GM23338 (cell line): ENCODE results near the gene CSGALNACT2. TPM values are rescaled to one million over a fixed set of nuclear protein-coding genes. Genes with fewer than 3 reads are reported as not detected.

Experiments used
- ATAC-seq: fragments of 200-7000 bp; cut with Tn5 transposase; 3 replicates; pipeline ENCODE4 v1.9.1; 2020
- DNase-seq: peaks from one replicate; pipeline ENCODE4 v3.0.0-alpha.2; 2015; ENCODE audit warnings: low spot score
- H2AFZ ChIP-seq: fragments of 200-600 bp; sonication (generic); 2 replicates; pipeline ENCODE4 v1.8.0; 2016; ENCODE audit warnings: antibody characterized with exemption, mild to moderate bottlenecking, moderate library complexity
- H3F3A ChIP-seq: fragments of 200-600 bp; sonication (generic); replicated peaks from 2 replicates; pipeline ENCODE4 v1.8.0; 2017; ENCODE audit warnings: antibody characterized with exemption, mixed run types, low read depth
- H3K27ac ChIP-seq: fragments of 200-600 bp; sonication (generic); 2 replicates; pipeline ENCODE4 v1.6.1; 2016; ENCODE audit warnings: low read depth
- H3K27me3 ChIP-seq: fragments of 200-600 bp; sonication (generic); 2 replicates; pipeline ENCODE4 v1.8.0; 2016; ENCODE audit warnings: mild to moderate bottlenecking, mixed run types, moderate library complexity; ENCODE audit not compliant: insufficient read depth
- H3K36me3 ChIP-seq: fragments of 200-600 bp; sonication (generic); 2 replicates; pipeline ENCODE4 v1.8.0; 2016; ENCODE audit warnings: mild to moderate bottlenecking; ENCODE audit not compliant: insufficient read depth
- H3K4me1 ChIP-seq: fragments of 200-600 bp; sonication (generic); 2 replicates; pipeline ENCODE4 v1.8.0; 2016; ENCODE audit warnings: mild to moderate bottlenecking, moderate library complexity; ENCODE audit not compliant: insufficient read depth
- H3K4me2 ChIP-seq: fragments of 200-600 bp; sonication (generic); 2 replicates; pipeline ENCODE4 v1.7.1; 2017; ENCODE audit warnings: mixed run types
- H3K4me3 ChIP-seq: fragments of 200-600 bp; sonication (generic); 2 replicates; pipeline ENCODE4 v1.6.1; 2016; ENCODE audit warnings: mixed run types
- H3K79me2 ChIP-seq: fragments of 200-600 bp; sonication (generic); replicated peaks from 2 replicates; pipeline ENCODE4 v1.8.0; 2017; ENCODE audit warnings: mild to moderate bottlenecking; ENCODE audit not compliant: insufficient read depth
- H3K9me2 ChIP-seq: fragments of 200-600 bp; sonication (generic); 2 replicates; pipeline ENCODE4 v1.8.0; 2017; ENCODE audit not compliant: insufficient read depth
- H4K20me1 ChIP-seq: fragments of 200-600 bp; sonication (generic); replicated peaks from 2 replicates; pipeline ENCODE4 v1.8.0; 2017; ENCODE audit warnings: mild to moderate bottlenecking; ENCODE audit not compliant: insufficient read depth
- H3K27ac Mint-ChIP-seq: 2 replicates; pipeline ENCODE4 v1.8.0; 2020; ENCODE audit warnings: inconsistent platforms, mild to moderate bottlenecking, moderate library complexity, mixed read lengths
- H3K27me3 Mint-ChIP-seq: 3 replicates; pipeline ENCODE4 v1.8.0; 2022; ENCODE audit warnings: low read depth, mild to moderate bottlenecking, moderate library complexity, mixed read lengths, inconsistent platforms; ENCODE audit not compliant: insufficient read depth, poor library complexity
- H3K36me3 Mint-ChIP-seq: 3 replicates; pipeline ENCODE4 v1.8.0; 2021; ENCODE audit warnings: low read depth, mild to moderate bottlenecking, inconsistent platforms, moderate library complexity, mixed read lengths
- H3K4me1 Mint-ChIP-seq: 3 replicates; pipeline ENCODE4 v1.8.0; 2020; ENCODE audit warnings: mild to moderate bottlenecking, inconsistent platforms, mixed read lengths
- H3K4me3 Mint-ChIP-seq: 3 replicates; pipeline ENCODE4 v1.8.0; 2021; ENCODE audit warnings: moderate library complexity, mild to moderate bottlenecking, inconsistent platforms, mixed read lengths
- H3K9me3 Mint-ChIP-seq: 3 replicates; pipeline ENCODE4 v1.8.0; 2020; ENCODE audit warnings: moderate library complexity, mild to moderate bottlenecking, inconsistent platforms, mixed read lengths
- CREB1 ChIP-seq: fragments of 250-450 bp; sonication (Bioruptor Pico); IDR thresholded peaks from 2 replicates; pipeline ENCODE4 v1.5.0; 2020; ENCODE audit warnings: low read depth, mild to moderate bottlenecking, moderate library complexity
- JUNB ChIP-seq: IDR thresholded peaks from one replicate; pipeline ENCODE4 v1.6.1; 2016; ENCODE audit warnings: antibody characterized with exemption; ENCODE audit not compliant: unreplicated experiment
- POLR2AphosphoS5 ChIP-seq: IDR thresholded peaks from 2 replicates; pipeline ENCODE4 v1.6.1; 2016; ENCODE audit warnings: antibody characterized with exemption, low read depth
- ZNF114 ChIP-seq: fragments of 250-450 bp; sonication (Bioruptor Pico); IDR thresholded peaks from 2 replicates; pipeline ENCODE4 v1.5.0; 2020; ENCODE audit warnings: mild to moderate bottlenecking, moderate library complexity
- ZNF331 ChIP-seq: fragments of 250-450 bp; sonication (Bioruptor Pico); IDR thresholded peaks from 2 replicates; pipeline ENCODE4 v1.5.0; 2020; ENCODE audit warnings: low read depth, mild to moderate bottlenecking, moderate library complexity
- polyA plus RNA-seq: library from polyadenylated mRNA; unstranded; fragments of >200 nt; fragmentation: Nextera tagmentation; extraction: Ambion mirVana; gene quantifications from 2 replicates; pipeline ENCODE4 v1.2.1, GENCODE V29; 2016
- total RNA-seq: library from RNA; depleted of rRNA; stranded (reverse); fragments of >200 nt; shearing (Covaris generic); gene quantifications from 2 replicates; pipeline ENCODE4 v1.2.3, GENCODE V29; 2014
- TF ChIP-seq, protein P1 (sequence below): fragments of 250-450 bp; sonication (Bioruptor Pico); IDR thresholded peaks from 2 replicates; pipeline ENCODE4 v1.5.0; 2020; ENCODE audit warnings: mild to moderate bottlenecking, moderate library complexity
- TF ChIP-seq, protein P2 (sequence below): IDR thresholded peaks from 2 replicates; pipeline ENCODE4 v1.6.1; 2016; ENCODE audit warnings: antibody characterized with exemption
- TF ChIP-seq, protein P3 (sequence below), 2 experiments: fragments of 200-600 bp in 1 of 2; sonication (generic) in 1 of 2; conservative IDR thresholded peaks; 2 replicates each; pipeline versions ENCODE4 v1.5.1 to v1.6.1; 2016 to 2017; ENCODE audit warnings: antibody characterized with exemption in 2 of 2, low read depth in 2 of 2, mild to moderate bottlenecking in 2 of 2, moderate library complexity in 1 of 2

Gene CSGALNACT2
- total and polyA plus RNA-seq, 2 experiments from 2014 or later: 3.0 to 4.6 TPM

DNA sequence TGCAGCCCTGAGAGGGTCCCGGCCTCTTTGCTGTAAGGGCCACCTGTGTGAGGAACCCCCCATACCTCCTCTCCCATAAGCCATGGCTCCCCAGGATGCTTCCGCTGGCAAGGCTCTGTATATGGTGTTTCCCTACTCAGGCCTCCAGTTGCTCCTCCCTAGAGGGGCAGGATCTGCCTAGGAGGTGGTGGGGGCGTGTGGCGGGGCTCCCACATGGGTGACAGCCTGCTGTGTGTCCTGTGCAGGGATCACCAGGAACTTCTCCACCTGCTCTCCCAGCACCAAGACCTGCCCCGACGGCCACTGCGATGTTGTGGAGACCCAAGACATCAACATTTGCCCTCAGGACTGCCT is 25.7 kb upstream of the CSGALNACT2 start (continued):
- TF ChIP-seq, protein P1, sequence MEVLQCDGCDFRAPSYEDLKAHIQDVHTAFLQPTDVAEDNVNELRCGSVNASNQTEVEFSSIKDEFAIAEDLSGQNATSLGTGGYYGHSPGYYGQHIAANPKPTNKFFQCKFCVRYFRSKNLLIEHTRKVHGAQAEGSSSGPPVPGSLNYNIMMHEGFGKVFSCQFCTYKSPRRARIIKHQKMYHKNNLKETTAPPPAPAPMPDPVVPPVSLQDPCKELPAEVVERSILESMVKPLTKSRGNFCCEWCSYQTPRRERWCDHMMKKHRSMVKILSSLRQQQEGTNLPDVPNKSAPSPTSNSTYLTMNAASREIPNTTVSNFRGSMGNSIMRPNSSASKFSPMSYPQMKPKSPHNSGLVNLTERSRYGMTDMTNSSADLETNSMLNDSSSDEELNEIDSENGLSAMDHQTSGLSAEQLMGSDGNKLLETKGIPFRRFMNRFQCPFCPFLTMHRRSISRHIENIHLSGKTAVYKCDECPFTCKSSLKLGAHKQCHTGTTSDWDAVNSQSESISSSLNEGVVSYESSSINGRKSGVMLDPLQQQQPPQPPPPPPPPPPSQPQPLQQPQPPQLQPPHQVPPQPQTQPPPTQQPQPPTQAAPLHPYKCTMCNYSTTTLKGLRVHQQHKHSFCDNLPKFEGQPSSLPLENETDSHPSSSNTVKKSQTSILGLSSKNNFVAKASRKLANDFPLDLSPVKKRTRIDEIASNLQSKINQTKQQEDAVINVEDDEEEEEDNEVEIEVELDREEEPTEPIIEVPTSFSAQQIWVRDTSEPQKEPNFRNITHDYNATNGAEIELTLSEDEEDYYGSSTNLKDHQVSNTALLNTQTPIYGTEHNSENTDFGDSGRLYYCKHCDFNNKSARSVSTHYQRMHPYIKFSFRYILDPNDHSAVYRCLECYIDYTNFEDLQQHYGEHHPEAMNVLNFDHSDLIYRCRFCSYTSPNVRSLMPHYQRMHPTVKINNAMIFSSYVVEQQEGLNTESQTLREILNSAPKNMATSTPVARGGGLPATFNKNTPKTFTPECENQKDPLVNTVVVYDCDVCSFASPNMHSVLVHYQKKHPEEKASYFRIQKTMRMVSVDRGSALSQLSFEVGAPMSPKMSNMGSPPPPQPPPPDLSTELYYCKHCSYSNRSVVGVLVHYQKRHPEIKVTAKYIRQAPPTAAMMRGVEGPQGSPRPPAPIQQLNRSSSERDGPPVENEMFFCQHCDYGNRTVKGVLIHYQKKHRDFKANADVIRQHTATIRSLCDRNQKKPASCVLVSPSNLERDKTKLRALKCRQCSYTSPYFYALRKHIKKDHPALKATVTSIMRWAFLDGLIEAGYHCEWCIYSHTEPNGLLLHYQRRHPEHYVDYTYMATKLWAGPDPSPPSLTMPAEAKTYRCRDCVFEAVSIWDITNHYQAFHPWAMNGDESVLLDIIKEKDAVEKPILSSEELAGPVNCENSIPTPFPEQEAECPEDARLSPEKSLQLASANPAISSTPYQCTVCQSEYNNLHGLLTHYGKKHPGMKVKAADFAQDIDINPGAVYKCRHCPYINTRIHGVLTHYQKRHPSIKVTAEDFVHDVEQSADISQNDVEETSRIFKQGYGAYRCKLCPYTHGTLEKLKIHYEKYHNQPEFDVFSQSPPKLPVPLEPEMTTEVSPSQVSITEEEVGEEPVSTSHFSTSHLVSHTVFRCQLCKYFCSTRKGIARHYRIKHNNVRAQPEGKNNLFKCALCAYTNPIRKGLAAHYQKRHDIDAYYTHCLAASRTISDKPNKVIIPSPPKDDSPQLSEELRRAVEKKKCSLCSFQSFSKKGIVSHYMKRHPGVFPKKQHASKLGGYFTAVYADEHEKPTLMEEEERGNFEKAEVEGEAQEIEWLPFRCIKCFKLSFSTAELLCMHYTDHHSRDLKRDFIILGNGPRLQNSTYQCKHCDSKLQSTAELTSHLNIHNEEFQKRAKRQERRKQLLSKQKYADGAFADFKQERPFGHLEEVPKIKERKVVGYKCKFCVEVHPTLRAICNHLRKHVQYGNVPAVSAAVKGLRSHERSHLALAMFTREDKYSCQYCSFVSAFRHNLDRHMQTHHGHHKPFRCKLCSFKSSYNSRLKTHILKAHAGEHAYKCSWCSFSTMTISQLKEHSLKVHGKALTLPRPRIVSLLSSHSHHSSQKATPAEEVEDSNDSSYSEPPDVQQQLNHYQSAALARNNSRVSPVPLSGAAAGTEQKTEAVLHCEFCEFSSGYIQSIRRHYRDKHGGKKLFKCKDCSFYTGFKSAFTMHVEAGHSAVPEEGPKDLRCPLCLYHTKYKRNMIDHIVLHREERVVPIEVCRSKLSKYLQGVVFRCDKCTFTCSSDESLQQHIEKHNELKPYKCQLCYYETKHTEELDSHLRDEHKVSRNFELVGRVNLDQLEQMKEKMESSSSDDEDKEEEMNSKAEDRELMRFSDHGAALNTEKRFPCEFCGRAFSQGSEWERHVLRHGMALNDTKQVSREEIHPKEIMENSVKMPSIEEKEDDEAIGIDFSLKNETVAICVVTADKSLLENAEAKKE (CRISPR knock-in tag): no peak
- TF ChIP-seq POLR2AphosphoS5 (no peak), CREB1 (no peak), ZNF331 (CRISPR knock-in tag) (no peak), ZNF114 (no peak), JUNB (no peak)
- TF ChIP-seq, protein P2, sequence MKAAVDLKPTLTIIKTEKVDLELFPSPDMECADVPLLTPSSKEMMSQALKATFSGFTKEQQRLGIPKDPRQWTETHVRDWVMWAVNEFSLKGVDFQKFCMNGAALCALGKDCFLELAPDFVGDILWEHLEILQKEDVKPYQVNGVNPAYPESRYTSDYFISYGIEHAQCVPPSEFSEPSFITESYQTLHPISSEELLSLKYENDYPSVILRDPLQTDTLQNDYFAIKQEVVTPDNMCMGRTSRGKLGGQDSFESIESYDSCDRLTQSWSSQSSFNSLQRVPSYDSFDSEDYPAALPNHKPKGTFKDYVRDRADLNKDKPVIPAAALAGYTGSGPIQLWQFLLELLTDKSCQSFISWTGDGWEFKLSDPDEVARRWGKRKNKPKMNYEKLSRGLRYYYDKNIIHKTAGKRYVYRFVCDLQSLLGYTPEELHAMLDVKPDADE: no peak

DNA sequence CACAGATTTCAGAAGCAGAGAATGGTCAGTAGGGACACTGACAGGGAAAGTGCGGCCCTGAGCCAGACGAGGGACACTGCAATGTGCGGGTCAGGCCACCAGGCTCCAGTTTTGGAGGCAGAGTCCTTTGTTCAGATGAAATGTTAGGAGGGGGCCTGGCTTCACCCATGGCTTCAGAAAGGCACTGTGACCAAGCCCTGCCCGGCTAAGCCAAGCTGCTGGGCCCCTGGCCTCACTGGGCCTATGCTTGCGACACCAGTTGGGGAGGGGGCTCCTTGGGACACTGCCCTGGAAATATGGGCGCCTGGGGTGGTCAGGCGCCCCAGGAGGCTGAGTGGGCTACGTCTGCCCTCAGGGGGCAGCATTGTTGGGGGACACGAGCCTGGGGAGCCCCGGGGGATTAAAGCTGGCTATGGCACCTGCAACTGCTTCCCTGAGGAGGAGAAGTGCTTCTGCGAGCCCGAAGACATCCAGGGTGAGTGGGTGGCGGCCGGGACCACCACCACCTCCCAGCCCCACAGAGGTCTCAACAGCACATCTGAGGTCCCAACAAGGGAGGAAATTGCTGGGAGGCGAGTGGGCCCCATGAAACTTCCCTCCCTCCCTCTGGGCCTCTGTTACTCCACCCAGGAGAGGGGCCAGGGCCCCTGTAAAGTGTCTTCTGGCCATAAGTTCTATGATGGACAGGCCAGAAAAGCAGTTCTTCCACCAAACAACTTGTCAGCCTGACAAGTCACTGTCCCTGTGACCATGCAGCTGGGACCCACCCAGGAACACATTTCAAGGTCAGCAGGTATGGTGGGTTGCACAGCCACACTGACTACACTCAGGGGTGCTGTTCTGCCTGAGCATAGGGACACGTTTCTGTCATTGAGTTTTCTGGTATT is 24.8 kb upstream of the CSGALNACT2 start:
- Mint-ChIP-seq H3K9me3 (no peaks in the 10 kb centered on the region), H3K4me3 (no peak overlapping the region), H3K27ac (no peak overlapping the region), H3K4me1 (no peaks in the 10 kb centered on the region), H3K27me3 (peaks cover 4% of the 10 kb centered on the region), H3K36me3 (no peaks in the 10 kb centered on the region; the same call in 2 of the 3 replicates)
- no peaks in the 10 kb centered on the region for H3K79me2 ChIP-seq
- H4K20me1 ChIP-seq: no peaks in the 10 kb centered on the region
- H3K27me3 ChIP-seq: no peaks in the 10 kb centered on the region
- H3K4me1 ChIP-seq: no peaks in the 10 kb centered on the region
- no peak overlapping the region for H2AFZ ChIP-seq
- ATAC-seq (no peak; the same call in 2 of the 3 replicates), DNase-seq (no peak)
- no peaks in the 10 kb centered on the region for H3F3A ChIP-seq
- no peaks in the 10 kb centered on the region for H3K9me2 ChIP-seq
- no peak overlapping the region for H3K27ac ChIP-seq
- H3K4me2 ChIP-seq: no peak overlapping the region
- H3K4me3 ChIP-seq: no peak overlapping the region
- no peaks in the 10 kb centered on the region for H3K36me3 ChIP-seq
- TF ChIP-seq, protein P3, sequence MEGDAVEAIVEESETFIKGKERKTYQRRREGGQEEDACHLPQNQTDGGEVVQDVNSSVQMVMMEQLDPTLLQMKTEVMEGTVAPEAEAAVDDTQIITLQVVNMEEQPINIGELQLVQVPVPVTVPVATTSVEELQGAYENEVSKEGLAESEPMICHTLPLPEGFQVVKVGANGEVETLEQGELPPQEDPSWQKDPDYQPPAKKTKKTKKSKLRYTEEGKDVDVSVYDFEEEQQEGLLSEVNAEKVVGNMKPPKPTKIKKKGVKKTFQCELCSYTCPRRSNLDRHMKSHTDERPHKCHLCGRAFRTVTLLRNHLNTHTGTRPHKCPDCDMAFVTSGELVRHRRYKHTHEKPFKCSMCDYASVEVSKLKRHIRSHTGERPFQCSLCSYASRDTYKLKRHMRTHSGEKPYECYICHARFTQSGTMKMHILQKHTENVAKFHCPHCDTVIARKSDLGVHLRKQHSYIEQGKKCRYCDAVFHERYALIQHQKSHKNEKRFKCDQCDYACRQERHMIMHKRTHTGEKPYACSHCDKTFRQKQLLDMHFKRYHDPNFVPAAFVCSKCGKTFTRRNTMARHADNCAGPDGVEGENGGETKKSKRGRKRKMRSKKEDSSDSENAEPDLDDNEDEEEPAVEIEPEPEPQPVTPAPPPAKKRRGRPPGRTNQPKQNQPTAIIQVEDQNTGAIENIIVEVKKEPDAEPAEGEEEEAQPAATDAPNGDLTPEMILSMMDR (conservative IDR thresholded peaks at IDR 0.05; ENCODE audit: low read depth in 2 of 2): no peak
- TF ChIP-seq, protein P2: no peak
